Stimulated activated CD4-positive, alpha-beta T cell treated with anti-CD3 and anti-CD28 coated beads, Interleukin-2, amount 100 ng/mL, for 4 hours (primary cell): ENCODE results near the gene MTHFSD.

Experiments
- DNase-seq: peaks from one replicate; pipeline ENCODE4 v3.0.0-alpha.2; 2020; ENCODE audit warnings: low read depth

MTHFSD gene

GRCh38 chr16:86530251-86531190 lies 24.5 kb downstream of the MTHFSD start:
- DNase-seq = no peak

DNA sequence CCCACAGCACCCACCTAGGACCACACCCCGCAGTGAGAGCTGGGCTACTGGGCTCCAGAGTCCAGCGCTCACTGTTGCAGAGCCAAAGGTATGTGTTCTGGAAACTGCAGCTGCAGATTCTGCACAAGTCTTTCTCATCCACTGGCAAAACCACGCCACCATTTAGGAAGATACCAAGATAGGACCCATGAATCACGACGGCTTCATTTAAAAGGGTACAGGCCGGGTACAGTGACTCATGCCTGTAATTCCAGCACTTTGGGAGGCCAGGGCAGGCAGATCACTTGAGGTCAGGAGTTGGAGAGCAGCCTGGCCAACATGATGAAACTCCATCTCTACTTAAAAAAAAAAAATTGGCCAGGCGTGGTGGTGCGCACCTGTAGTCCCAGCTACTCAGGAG lies 25.9 kb downstream of the MTHFSD start:
- DNase-seq = no peak

DNA sequence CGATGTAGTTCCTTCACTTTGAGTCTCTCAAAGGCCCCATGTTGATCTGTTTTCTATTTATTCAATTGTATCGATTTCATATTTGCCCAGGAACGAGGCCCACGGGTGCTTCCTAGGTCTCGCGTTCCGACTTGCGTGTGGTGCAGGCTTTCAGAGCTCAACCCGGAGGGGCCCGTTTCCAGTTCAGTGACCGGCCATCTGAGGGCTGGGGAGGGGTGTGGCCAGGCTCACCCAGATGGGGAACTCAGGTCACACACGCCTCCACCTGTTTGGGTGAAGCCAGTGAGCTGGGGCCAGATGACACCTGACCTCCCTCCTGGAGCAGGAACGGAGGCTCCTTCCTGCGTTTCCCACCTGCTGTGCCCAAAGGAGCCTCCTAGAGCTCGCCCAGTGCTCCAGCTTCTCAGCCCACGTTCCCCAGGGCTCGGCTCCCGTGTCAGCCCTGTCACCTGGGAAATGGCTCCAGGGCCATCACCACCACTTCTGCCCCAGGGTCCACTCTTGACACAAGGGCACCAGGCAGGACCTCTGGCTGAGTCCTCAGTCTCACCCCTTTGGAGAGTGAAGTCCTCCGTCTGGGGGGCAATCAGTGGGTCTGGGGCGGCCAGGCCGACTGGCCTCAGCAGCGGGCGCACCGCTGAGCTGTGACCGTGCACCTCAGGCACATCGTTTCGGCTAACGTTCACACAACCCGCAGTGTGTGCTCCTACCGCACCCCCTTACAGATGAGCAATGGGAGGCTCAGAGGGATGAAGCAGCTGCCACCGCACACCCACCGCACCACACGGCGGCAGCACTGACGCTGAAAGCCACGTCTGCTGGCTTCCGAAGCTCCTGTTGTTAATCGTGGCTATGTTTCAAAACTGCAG lies 26.7 kb downstream of the MTHFSD start:
- DNase-seq = no peak

- DNase-seq = no peak
Measured at GRCh38 chr16:86527366-86527765, 27.7 kb downstream of the MTHFSD start.

GRCh38 chr16:86525696-86526095 lies 29.3 kb downstream of the MTHFSD start:
- no peak for DNase-seq

- no peak for DNase-seq
Measured at GRCh38 chr16:86524029-86524428, 31.0 kb downstream of the MTHFSD start.

DNA sequence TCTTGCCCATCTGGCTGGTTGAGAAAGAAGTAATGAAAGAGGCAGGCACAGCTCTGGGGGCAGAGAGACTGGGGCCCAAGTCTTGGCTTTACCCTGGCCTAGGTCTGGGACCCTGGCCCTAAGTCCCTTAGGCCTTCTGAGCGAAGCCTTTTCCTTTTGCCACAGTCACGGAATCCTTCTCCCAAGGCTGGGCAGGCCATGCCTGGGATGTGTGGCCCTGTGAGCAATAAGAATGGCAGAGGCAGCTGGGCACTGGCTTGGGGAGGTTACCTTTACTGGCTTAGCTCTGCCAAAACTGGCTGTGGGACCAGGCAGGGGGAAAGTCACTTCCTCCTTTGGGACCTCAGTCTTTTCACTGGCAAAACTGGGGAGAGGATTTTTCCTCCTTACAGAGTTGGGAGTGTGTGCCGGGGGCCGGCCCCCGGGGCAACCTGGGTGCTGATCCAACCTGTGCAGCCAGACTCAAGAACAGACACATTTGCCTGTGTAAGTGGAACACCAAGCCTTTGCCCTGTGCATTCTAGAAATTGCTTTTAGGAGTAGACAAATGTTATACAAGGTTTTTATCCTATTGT lies 31.8 kb downstream of the MTHFSD start:
- no peak for DNase-seq

- no peak for DNase-seq
Measured at GRCh38 chr16:86522634-86523033, 32.4 kb downstream of the MTHFSD start.

DNA sequence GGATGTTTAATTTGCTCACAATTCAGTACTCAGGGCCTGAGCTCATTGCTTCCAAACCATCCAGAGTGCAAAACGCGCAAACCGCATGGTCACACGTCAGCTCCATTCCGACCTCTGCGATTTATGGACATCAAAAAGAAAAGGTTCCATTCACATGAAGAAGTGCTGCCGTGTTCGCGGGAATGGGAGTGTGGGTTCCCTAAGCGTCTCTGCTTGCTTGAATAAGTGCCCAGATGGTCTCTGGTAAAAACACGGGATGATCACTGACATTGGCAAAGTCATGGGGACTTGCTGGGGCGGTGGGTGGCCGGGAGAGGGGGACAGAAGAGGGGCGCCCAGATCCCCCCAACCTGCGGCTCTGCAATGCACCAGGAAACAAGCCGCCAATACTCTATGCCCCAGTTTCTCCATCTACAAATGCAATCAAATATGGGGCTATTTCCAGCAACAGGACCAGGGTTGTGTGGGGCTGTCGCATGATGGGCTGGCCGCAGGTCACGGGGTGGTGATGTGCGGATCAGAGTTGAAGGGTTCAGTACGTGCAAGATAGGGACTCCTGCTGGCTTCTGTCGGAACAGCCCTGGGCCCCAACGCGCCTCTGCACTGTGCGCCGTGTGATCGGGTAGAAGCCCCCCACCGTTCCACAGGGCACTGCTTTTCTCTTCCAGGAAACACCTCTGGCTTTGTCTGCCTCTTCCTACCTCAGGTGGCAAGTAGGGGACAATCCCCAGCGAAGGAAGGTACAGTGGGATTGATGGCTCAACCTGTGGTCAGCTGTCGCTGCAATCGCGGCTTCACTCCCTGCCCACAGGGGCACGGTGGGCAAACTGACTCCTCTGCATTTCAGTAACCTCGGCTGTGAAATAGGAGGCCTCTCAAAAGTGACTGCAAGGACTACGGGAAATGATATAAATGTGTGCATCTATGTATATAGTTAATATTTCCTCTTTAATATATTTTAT lies 33.5 kb downstream of the MTHFSD start:
- no peak for DNase-seq

- DNase-seq = no peak
Measured at GRCh38 chr16:86520317-86521210, 34.5 kb downstream of the MTHFSD start.

DNA sequence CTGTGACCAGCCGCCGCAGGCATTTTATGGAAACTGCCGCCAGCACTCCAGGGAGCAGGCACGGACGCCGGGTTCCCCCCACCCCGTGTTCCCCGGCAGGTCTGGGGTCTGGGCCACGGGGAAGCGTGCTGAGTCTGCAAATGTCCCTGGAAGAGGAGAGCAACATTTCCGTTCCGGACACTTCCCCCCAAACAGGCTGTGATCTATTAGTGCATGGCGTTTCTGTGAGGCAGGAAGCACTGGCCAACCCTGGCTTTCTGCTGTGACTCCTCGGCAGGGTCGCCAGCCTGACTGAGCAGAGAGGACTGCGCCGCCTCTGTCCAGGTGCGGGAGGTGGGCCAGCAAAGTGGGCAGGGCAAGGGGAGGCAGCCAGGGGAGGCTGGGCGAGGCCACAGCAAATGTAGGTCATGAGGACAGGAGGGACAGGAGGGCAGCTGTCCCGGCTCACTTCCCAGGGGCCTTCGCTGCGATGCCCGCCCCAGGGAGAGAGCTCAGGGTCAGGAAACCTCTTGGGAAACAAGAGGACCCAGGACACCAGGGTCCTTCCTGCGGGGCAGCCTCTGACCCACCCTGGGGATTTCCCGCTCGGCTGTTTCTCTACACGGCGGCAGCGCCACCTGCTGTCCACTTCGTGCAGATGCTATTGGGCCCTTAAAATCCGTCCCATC lies 35.3 kb downstream of the MTHFSD start:
- peak; percentile 27 for DNase-seq

DNA sequence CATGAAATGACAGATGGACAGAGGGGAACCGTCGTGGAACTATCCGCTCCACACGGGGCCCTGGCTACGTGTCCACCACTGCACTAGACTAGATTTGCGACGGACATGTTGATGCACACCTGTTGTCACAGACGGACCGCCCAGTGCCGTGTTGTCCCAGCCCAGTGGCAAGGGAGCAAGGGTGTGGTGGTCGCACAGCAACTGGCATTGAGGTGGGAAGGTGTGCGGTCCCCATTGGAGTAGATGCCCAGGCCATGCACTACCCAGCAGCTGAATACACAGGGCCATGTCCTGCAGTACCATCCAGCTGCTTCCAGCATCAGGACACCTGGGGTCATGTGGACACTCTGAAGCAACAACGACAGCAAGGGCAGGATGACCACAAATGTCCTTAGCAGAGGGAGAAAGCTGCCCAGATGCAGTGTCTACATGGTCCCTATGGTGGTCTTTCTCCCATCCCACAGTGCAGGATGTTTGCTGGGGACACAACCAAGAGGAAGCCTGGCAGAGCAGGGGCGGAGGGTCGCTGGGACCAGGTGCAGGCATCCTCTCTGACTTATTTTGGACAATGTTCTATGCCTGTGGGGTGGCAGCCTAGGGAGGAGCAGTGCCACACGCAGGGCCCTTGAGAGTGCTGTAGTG lies 35.9 kb downstream of the MTHFSD start:
- DNase-seq = no peak

DNA sequence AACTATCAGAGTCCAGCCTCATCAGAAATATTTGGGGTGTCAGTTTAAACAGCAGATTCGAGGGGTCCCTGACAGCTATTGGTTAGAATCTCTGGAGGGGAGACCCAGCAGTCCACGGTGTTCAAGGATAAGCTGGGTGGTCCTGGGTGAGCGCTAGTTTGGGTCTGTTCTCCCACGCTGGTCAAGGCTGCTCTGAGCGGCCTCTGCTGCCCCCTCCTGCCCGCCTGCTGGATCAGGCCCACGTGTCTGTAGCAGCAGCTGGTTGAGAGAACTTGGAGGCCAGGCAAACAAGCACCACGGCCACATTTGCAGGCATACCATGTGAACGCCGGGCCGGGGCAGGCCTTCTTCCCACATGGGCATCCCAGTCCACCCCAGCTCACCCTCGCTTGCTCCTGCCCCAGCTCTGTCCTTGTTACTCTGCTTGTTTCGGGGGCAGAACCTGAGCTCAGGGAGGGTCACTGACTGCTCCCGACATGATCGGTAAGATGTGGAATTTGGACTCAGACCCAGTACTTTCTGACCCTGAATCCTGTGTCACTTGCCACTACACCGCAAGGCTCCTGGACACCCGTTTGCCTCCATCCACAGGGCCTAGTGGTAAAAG lies 37.3 kb downstream of the MTHFSD start:
- no peak for DNase-seq

DNA sequence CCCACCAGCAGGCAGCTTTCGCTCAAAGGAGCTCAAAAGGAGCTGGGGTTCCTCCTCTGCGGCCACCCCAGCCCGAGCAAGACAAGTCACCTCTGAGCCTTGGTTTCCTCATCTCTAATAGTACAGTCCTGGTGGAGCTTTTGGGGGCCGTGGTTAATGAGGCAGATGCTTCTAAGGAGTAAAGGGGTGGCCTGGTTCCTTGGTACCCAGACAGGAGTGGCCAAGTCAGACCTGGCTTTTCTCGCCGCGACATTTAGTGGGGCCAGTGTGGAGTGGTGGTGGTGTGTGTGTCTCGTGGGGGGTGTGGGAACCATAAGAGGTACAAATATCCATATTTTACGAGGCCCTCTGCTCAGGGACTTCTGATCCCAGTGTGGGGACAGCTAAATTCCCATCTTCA lies 38.0 kb downstream of the MTHFSD start:
- DNase-seq = no peak

GRCh38 chr16:86516623-86517003 lies 38.4 kb downstream of the MTHFSD start:
- DNase-seq = no peak

DNA sequence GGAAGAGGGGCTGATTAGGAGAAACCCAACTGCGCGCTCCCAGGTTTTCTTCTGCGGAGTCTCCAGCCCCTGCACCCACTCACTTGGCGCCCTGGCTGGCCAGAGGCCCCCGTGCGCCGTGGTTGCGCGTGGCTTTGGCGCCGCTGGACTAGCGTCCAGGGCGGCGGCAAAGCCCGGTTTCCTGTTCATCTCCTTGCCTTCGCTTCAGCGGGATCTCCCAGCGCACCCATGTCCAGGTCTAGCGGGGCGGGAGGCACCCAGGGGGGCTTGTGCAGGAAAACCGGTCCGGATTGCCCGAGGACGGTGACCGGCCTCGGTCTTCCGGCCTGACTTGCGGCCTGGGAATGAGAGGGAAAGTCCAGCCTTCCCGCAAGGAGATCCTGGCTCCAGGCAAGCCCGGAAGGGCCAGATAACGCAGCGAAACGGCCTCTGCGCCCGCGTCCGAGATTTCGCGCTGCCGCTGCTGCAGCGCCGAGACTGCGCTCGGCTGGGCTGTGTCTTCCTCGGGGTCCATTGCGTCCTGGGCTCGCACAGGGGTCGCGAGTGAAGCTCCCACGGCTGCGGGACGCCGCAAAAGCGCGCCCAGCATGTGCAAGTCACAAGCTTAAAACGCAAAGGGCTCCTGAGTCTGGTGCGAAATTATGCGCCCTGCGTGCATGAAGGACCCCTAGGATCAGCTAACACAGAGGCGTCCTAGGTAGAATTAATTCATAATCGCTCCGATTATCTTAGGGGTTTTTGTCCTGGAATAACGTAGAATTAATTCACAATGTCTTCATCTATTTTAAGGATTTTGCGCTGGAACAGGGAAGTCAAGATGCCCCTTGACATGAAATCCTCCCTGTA lies 39.0 kb downstream of the MTHFSD start:
- no peak for DNase-seq

GRCh38 chr16:86515413-86515776 lies 39.6 kb downstream of the MTHFSD start:
- DNase-seq = no peak
